HEK293 (cell line): Measurements from ENCODE around the gene PEX11G.

Experiments
- CTCF ChIA-PET: fragments of 350-600 bp; formaldehyde crosslinking; extraction: SDS; loops from one replicate; lab custom pipeline; 2021; ENCODE audit warnings: antibody characterized with exemption; lab: Yijun Ruan, JAX
- POLR2A ChIA-PET: fragments of 300-600 bp; formaldehyde crosslinking; extraction: SDS; loops from one replicate; lab custom pipeline; 2020; ENCODE audit warnings: antibody characterized with exemption, inconsistent platforms; lab: Yijun Ruan, JAX
- H3K27ac ChIP-seq: fragments of 200-500 bp; sonication (Bioruptor generic); 2 replicates; pipeline ENCODE4 v1.5.1; 2014; ENCODE audit warnings: low read depth, low read length, control low read depth, inconsistent platforms; ENCODE audit errors: extremely low read depth
- H3K36me3 ChIP-seq, 2 experiments: fragments of 200-500 bp in 1 of 2; sonication (Bioruptor generic) in 1 of 2; 1 replicate in 1 of 2; 2 replicates in 1 of 2; pipeline ENCODE4 v1.5.1; 2014 to 2017; ENCODE audit warnings: inconsistent platforms in 2 of 2, low read length in 2 of 2; ENCODE audit not compliant: control insufficient read depth in 2 of 2, insufficient read depth in 1 of 2
- H3K4me1 ChIP-seq: fragments of 200-500 bp; sonication (Bioruptor generic); 2 replicates; pipeline ENCODE4 v1.5.1; 2014; ENCODE audit warnings: mild to moderate bottlenecking, low read length, inconsistent platforms; ENCODE audit not compliant: control insufficient read depth, insufficient read depth
- H3K4me3 ChIP-seq: 2 replicates; pipeline ENCODE4 v1.5.1; 2011; ENCODE audit warnings: low read depth, mild to moderate bottlenecking, control low read depth, low read length, moderate library complexity
- H3K9me3 ChIP-seq: fragments of 200-500 bp; sonication (Bioruptor generic); 2 replicates; pipeline ENCODE4 v1.5.1; 2014; ENCODE audit warnings: low read depth, low read length, inconsistent platforms; ENCODE audit not compliant: control insufficient read depth, insufficient read depth
- CTCF ChIP-seq: fragments of 450-650 bp; formaldehyde crosslinking; IDR thresholded peaks from 2 replicates; pipeline ENCODE4 v1.5.1; 2016; ENCODE audit warnings: missing biosample characterization, missing genetic modification characterization
- FEZF1 ChIP-seq: fragments of 450-650 bp; formaldehyde crosslinking; IDR thresholded peaks from 2 replicates; pipeline ENCODE4 v1.5.1; 2016; ENCODE audit warnings: missing biosample characterization, missing genetic modification characterization
- GFI1B ChIP-seq: fragments of 450-650 bp; formaldehyde crosslinking; IDR thresholded peaks from 2 replicates; pipeline ENCODE4 v1.5.1; 2016; ENCODE audit warnings: missing biosample characterization, missing genetic modification characterization
- HOXA7 ChIP-seq: sonication (generic); formaldehyde crosslinking; IDR thresholded peaks from 2 replicates; pipeline ENCODE4 v1.8.1; 2022; ENCODE audit warnings: missing genetic modification reagents, borderline replicate concordance
- HOXD13 ChIP-seq: sonication (generic); formaldehyde crosslinking; IDR thresholded peaks from 2 replicates; pipeline ENCODE4 v1.8.0; 2022; ENCODE audit warnings: missing genetic modification reagents, borderline replicate concordance
- IKZF3 ChIP-seq: fragments of 450-650 bp; IDR thresholded peaks from 2 replicates; pipeline ENCODE4 v1.5.0; 2018; ENCODE audit warnings: missing biosample characterization, mild to moderate bottlenecking, missing genetic modification characterization, moderate library complexity
- KLF9 ChIP-seq: fragments of 450-650 bp; formaldehyde crosslinking; IDR thresholded peaks from 2 replicates; pipeline ENCODE4 v1.5.1; 2016; ENCODE audit warnings: missing biosample characterization, missing genetic modification characterization, low read depth
- MZF1 ChIP-seq: fragments of 450-650 bp; formaldehyde crosslinking; IDR thresholded peaks from 2 replicates; pipeline ENCODE4 v1.5.1; 2017; ENCODE audit warnings: missing biosample characterization, missing genetic modification characterization, borderline replicate concordance
- PATZ1 ChIP-seq: fragments of 450-650 bp; formaldehyde crosslinking; IDR thresholded peaks from 2 replicates; pipeline ENCODE4 v1.5.1; 2016; ENCODE audit warnings: missing biosample characterization, missing genetic modification characterization
- TRIM28 ChIP-seq: IDR thresholded peaks from 2 replicates; pipeline ENCODE4 v1.6.1; 2011; ENCODE audit warnings: low read length, control low read depth, borderline replicate concordance
- WT1 ChIP-seq: fragments of 450-650 bp; formaldehyde crosslinking; IDR thresholded peaks from 2 replicates; pipeline ENCODE4 v1.5.1; 2016; ENCODE audit warnings: missing biosample characterization, missing genetic modification characterization
- YY2 ChIP-seq: fragments of 450-650 bp; formaldehyde crosslinking; IDR thresholded peaks from 2 replicates; pipeline ENCODE4 v1.5.1; 2016; ENCODE audit warnings: missing biosample characterization, missing genetic modification characterization
- ZNF10 ChIP-seq: fragments of 450-650 bp; formaldehyde crosslinking; IDR thresholded peaks from 2 replicates; pipeline ENCODE4 v1.5.1; 2017; ENCODE audit warnings: missing biosample characterization, missing genetic modification characterization
- ZNF148 ChIP-seq: fragments of 450-650 bp; formaldehyde crosslinking; IDR thresholded peaks from 2 replicates; pipeline ENCODE4 v1.5.0; 2017; ENCODE audit warnings: missing biosample characterization, missing genetic modification characterization, borderline replicate concordance
- ZNF266 ChIP-seq: fragments of 450-650 bp; formaldehyde crosslinking; IDR thresholded peaks from 2 replicates; pipeline ENCODE4 v1.5.1; 2016; ENCODE audit warnings: missing biosample characterization, missing genetic modification characterization, low read depth
- ZNF366 ChIP-seq: fragments of 450-650 bp; formaldehyde crosslinking; conservative IDR thresholded peaks from 2 replicates; pipeline ENCODE4 v1.5.1; 2016; ENCODE audit warnings: missing biosample characterization, missing genetic modification characterization
- ZNF37A ChIP-seq: fragments of 450-650 bp; IDR thresholded peaks from 2 replicates; pipeline ENCODE4 v1.5.1; 2018; ENCODE audit warnings: missing biosample characterization, missing genetic modification characterization
- ZNF391 ChIP-seq: fragments of 450-650 bp; formaldehyde crosslinking; IDR thresholded peaks from 2 replicates; pipeline ENCODE4 v1.5.1; 2016; ENCODE audit warnings: low read depth, missing biosample characterization, missing genetic modification characterization, borderline replicate concordance
- ZNF501 ChIP-seq: fragments of 450-650 bp; formaldehyde crosslinking; IDR thresholded peaks from 2 replicates; pipeline ENCODE4 v1.5.1; 2016; ENCODE audit warnings: missing biosample characterization, missing genetic modification characterization
- ZNF530 ChIP-seq: fragments of 450-650 bp; formaldehyde crosslinking; IDR thresholded peaks from 2 replicates; pipeline ENCODE4 v1.5.1; 2016; ENCODE audit warnings: low read depth, missing biosample characterization, missing genetic modification characterization
- ZNF548 ChIP-seq: fragments of 450-650 bp; formaldehyde crosslinking; IDR thresholded peaks from 2 replicates; pipeline ENCODE4 v1.5.1; 2016; ENCODE audit warnings: missing biosample characterization, missing genetic modification characterization
- ZNF626 ChIP-seq: fragments of 450-650 bp; sonication (Bioruptor Pico); formaldehyde crosslinking; IDR thresholded peaks from 2 replicates; pipeline ENCODE4 v1.5.1; 2018; ENCODE audit warnings: missing biosample characterization, missing genetic modification characterization, inconsistent platforms
- ZNF629 ChIP-seq: fragments of 450-650 bp; formaldehyde crosslinking; IDR thresholded peaks from 2 replicates; pipeline ENCODE4 v1.5.1; 2017; ENCODE audit warnings: missing biosample characterization, missing genetic modification characterization
- ZNF704 ChIP-seq: fragments of 450-650 bp; formaldehyde crosslinking; IDR thresholded peaks from 2 replicates; pipeline ENCODE4 v1.5.1; 2016; ENCODE audit warnings: missing biosample characterization, missing genetic modification characterization
- ZNF76 ChIP-seq: fragments of 450-650 bp; formaldehyde crosslinking; IDR thresholded peaks from 2 replicates; pipeline ENCODE4; 2016; ENCODE audit warnings: low read depth, missing biosample characterization, missing genetic modification characterization, borderline replicate concordance
- ZSCAN18 ChIP-seq: fragments of 450-650 bp; formaldehyde crosslinking; IDR thresholded peaks from 2 replicates; pipeline ENCODE4 v1.5.1; 2016; ENCODE audit warnings: missing biosample characterization, missing genetic modification characterization

Gene PEX11G

GRCh38 chr19:7535047-7535997, 46.5 kb upstream of the PEX11G start, which contains the start of gene PNPLA6 (continued):
- no peak for TF ChIP-seq ZNF266 (tag by site-specific recombination)
- TF ChIP-seq TRIM28, result peak; percentile 30; the same call in 1 of the 2 replicates
- no peak for TF ChIP-seq GFI1B

- peaks cover 0 to 17% of the 10 kb centered on the region in 2 experiments; a peak in 2 of 3 replicates for H3K36me3 ChIP-seq
- ChIA-PET CTCF (interaction anchor here (0.6 to 1.1 kb wide), 3 partner anchors 34 to 272 kb away, joined by 3 to 4 read pairs (median 3); no protein-coding TSS in a partner anchor), POLR2A (interaction anchor here (0.6 to 3.4 kb wide), 5 partner anchors 8 to 154 kb away, joined by 3 to 27 read pairs (median 4); partner anchors contain the start of genes MCOLN1 and ZNF358)
- H3K9me3 ChIP-seq, result no peaks in the 10 kb centered on the region
- no peaks in the 10 kb centered on the region for H3K4me1 ChIP-seq
- H3K4me3 ChIP-seq, result peak overlapping the region; percentile 82
- H3K27ac ChIP-seq, result peak overlapping the region; percentile 39; the same call in 1 of the 2 replicates
- TF ChIP-seq FEZF1 (tag by site-specific recombination) (no peak), ZNF37A (tag by site-specific recombination) (no peak), ZNF704 (tag by site-specific recombination) (no peak), ZNF366 (no peak), ZNF548 (tag by site-specific recombination) (no peak), ZNF10 (tag by site-specific recombination) (no peak), YY2 (tag by site-specific recombination) (peak; percentile 54; the same call in 1 of the 2 replicates), ZNF148 (tag by site-specific recombination) (no peak), MZF1 (no peak), CTCF (0 out of 2 replicates have a peak, but pooled peaks have one; percentile 10), PATZ1 (tag by site-specific recombination) (peak; percentile 73; the same call in 1 of the 2 replicates), ZNF76 (peak; percentile 91), ZNF391 (tag by site-specific recombination) (no peak), KLF9 (peak; percentile 59), ZSCAN18 (tag by site-specific recombination) (no peak), ZNF501 (tag by site-specific recombination) (no peak), WT1 (tag by site-specific recombination) (no peak), ZNF626 (tag by site-specific recombination) (no peak), HOXA7 (no peak), ZNF530 (tag by site-specific recombination) (no peak), IKZF3 (tag by site-specific recombination) (peak; percentile 81), ZNF629 (tag by site-specific recombination) (no peak), HOXD13 (no peak)
Measured at GRCh38 chr19:7534531-7535046, 45.8 kb upstream of the PEX11G start.
